ENCODE measurements around the gene CNTN4. TPM values are rescaled to one million over a fixed set of nuclear protein-coding genes. Genes with fewer than 3 reads are reported as not detected.

The CNTN4 gene
- total RNA-seq, 4 donors from 2014 or later: 6.6 to 10.7 (median 9.7) TPM

- Histone ChIP-seq H3K27me3 (no peaks in the 10 kb centered on the region), H3K9me3 (no peaks in the 10 kb centered on the region), H3K4me1 (no peaks in the 10 kb centered on the region), H3K27ac (replicated peaks in 1 of 4) (no peak overlapping the region), H3K4me3 (no peak overlapping the region), H3K36me3 (no peaks in the 10 kb centered on the region)
- no peak for DNase-seq (ENCODE audit: extremely low spot score)
- intact Hi-C loops (cut with DNase I): no loop called here
- WGBS: 81% methylated on average over 5 of the region's 5 CpGs
- TF ChIP-seq POLR2A (IDR thresholded peaks at IDR 0.05; ENCODE audit: low read depth): no peak
- no peak for TF ChIP-seq POLR2AphosphoS5 (IDR thresholded peaks at IDR 0.05)
- TF ChIP-seq EP300 (IDR thresholded peaks at IDR 0.05): no peak
- no peak for TF ChIP-seq CTCF (IDR thresholded peaks at IDR 0.05)
Observed at GRCh38 chr3:3074551-3075257, 976.0 kb downstream of the CNTN4 start.

- intact Hi-C loops (cut with DNase I): no loop called here
- H3K27ac ChIP-seq (replicated peaks in 1 of 4): no peak overlapping the region
- H3K4me1 ChIP-seq: no peaks in the 10 kb centered on the region
- TF ChIP-seq POLR2AphosphoS5 (IDR thresholded peaks at IDR 0.05) (no peak), CTCF (IDR thresholded peaks at IDR 0.05) (no peak), POLR2A (IDR thresholded peaks at IDR 0.05; ENCODE audit: low read depth) (no peak), EP300 (IDR thresholded peaks at IDR 0.05) (no peak)
- peaks cover 0 to 7% (median 0%) of the 10 kb centered on the region in 4 donors for H3K27me3 ChIP-seq
- no peak for DNase-seq (ENCODE audit: extremely low spot score)
- H3K4me3 ChIP-seq: no peak overlapping the region
- no peaks in the 10 kb centered on the region for H3K36me3 ChIP-seq
- WGBS: 61% methylated on average over 5 of the region's 5 CpGs
- H3K9me3 ChIP-seq: no peaks in the 10 kb centered on the region
Observed at GRCh38 chr3:3080309-3080708, 981.6 kb downstream of the CNTN4 start.

- no peak for TF ChIP-seq POLR2AphosphoS5 (IDR thresholded peaks at IDR 0.05)
- TF ChIP-seq EP300 (IDR thresholded peaks at IDR 0.05): no peak
- Histone ChIP-seq H3K36me3 (no peaks in the 10 kb centered on the region), H3K9me3 (no peaks in the 10 kb centered on the region), H3K27me3 (peaks cover 0 to 7% (median 0%) of the 10 kb centered on the region in 4 donors), H3K4me3 (no peak overlapping the region), H3K27ac (replicated peaks in 1 of 4) (no peak overlapping the region), H3K4me1 (no peaks in the 10 kb centered on the region)
- WGBS: 84% methylated on average over 9 of the region's 9 CpGs
- intact Hi-C loops (cut with DNase I): no loop called here
- no peak for DNase-seq (ENCODE audit: extremely low spot score)
Observed at GRCh38 chr3:3081381-3082233, 982.9 kb downstream of the CNTN4 start.

- 82% methylated on average over 2 of the region's 2 CpGs for WGBS
- no peak for DNase-seq (ENCODE audit: extremely low spot score)
- Histone ChIP-seq H3K4me3 (no peak overlapping the region), H3K36me3 (no peaks in the 10 kb centered on the region), H3K4me1 (no peaks in the 10 kb centered on the region), H3K27me3 (peaks cover 0 to 7% (median 0%) of the 10 kb centered on the region in 4 donors), H3K9me3 (no peaks in the 10 kb centered on the region), H3K27ac (replicated peaks in 1 of 4) (no peak overlapping the region)
- TF ChIP-seq POLR2A (IDR thresholded peaks at IDR 0.05; ENCODE audit: low read depth) (no peak), POLR2AphosphoS5 (IDR thresholded peaks at IDR 0.05) (no peak), EP300 (IDR thresholded peaks at IDR 0.05) (no peak), CTCF (IDR thresholded peaks at IDR 0.05) (no peak)
- intact Hi-C loops (cut with DNase I): no loop called here
Observed at GRCh38 chr3:3082234-3082924, 983.7 kb downstream of the CNTN4 start.

- no peak overlapping the region for H3K27ac ChIP-seq (replicated peaks in 1 of 4)
- intact Hi-C loops (cut with DNase I): no loop called here
- H3K36me3 ChIP-seq: no peaks in the 10 kb centered on the region
- no peak for DNase-seq (ENCODE audit: extremely low spot score)
- H3K4me1 ChIP-seq: no peaks in the 10 kb centered on the region
- H3K9me3 ChIP-seq: no peaks in the 10 kb centered on the region
- TF ChIP-seq POLR2A (IDR thresholded peaks at IDR 0.05; ENCODE audit: low read depth) (no peak), POLR2AphosphoS5 (IDR thresholded peaks at IDR 0.05) (no peak), CTCF (IDR thresholded peaks at IDR 0.05) (no peak), EP300 (IDR thresholded peaks at IDR 0.05) (no peak)
- H3K4me3 ChIP-seq: no peak overlapping the region
- H3K27me3 ChIP-seq: peaks cover 0 to 7% (median 0%) of the 10 kb centered on the region in 4 donors
- 71% methylated on average over 3 of the region's 3 CpGs for WGBS
Observed at GRCh38 chr3:3084890-3085289, 986.2 kb downstream of the CNTN4 start.
